ENCODE results near the gene ASB10. TPM values are rescaled to one million over a fixed set of nuclear protein-coding genes. Genes with fewer than 3 reads are reported as not detected.
A peak's percentile ranks its signal among the peaks of the same experiment; 100 is the strongest.

The ASB10 gene
- total RNA-seq, 6 experiments from 2014 or later, result not detected

DNA sequence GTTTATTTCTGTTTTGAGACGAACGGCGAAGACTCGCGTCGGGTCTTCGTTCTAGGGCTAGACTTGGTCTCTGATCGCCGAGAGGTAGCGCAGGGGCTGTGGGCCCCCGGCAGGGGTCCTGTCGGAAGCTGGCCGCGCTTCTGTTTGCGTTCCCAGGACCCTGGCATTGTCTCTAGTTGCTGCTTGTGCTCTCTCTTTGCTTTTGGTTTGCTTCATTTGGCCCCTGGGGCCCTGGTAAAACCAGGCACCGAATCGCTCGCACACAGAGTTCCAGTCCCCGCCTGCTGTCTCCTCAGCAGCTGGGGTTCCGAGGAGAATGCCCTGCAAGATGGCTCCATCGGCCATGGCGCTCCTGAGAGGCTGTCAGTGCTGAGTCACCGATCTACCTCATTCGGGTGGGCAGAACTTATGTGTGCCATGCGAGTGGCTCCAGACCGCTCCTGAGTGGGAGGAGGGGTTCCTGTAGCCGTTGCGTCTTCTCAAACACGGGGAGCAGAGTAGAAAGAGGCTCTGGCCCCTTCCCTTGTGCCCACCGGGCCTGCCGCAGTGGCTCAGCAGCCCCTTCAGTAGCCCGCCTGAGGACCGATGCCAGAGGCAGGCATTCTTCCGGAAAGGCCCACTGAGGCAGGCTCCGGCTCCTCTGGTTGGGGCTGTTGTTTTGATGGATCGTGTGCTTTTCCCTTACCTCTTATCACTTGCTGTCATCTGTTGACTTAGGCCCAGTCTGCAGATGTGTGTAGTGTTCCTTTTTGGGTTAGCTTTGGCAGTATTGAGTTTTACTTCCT, 46.1 kb upstream of the ASB10 start:
- H3K36me3 ChIP-seq, result peaks cover 0 to 23% (median 0%) of the 10 kb centered on the region in 4 donors
- WGBS (ENCODE audit: insufficient coverage, low coverage, low lambda C conversion rate, missing lambda C conversion rate), result 0% methylated on average over 20 of the region's 36 CpGs
- intact Hi-C loops (cut with DNase I), result no loop called here
- no peaks in the 10 kb centered on the region for H3K27me3 ChIP-seq
- no peaks in the 10 kb centered on the region for H3K9me3 ChIP-seq
- peaks cover 0 to 17% (median 8%) of the 10 kb centered on the region in 4 donors for H3K4me1 ChIP-seq
- peak overlapping the region; percentile 94 to 98 (median 97) for H3K4me3 ChIP-seq
- DNase-seq (no peak), ATAC-seq (peak; percentile 16 to 47 (median 39))
- H3K27ac ChIP-seq, result peak overlapping the region; percentile 51 to 80 (median 61)
- TF ChIP-seq, protein P1, sequence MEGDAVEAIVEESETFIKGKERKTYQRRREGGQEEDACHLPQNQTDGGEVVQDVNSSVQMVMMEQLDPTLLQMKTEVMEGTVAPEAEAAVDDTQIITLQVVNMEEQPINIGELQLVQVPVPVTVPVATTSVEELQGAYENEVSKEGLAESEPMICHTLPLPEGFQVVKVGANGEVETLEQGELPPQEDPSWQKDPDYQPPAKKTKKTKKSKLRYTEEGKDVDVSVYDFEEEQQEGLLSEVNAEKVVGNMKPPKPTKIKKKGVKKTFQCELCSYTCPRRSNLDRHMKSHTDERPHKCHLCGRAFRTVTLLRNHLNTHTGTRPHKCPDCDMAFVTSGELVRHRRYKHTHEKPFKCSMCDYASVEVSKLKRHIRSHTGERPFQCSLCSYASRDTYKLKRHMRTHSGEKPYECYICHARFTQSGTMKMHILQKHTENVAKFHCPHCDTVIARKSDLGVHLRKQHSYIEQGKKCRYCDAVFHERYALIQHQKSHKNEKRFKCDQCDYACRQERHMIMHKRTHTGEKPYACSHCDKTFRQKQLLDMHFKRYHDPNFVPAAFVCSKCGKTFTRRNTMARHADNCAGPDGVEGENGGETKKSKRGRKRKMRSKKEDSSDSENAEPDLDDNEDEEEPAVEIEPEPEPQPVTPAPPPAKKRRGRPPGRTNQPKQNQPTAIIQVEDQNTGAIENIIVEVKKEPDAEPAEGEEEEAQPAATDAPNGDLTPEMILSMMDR (IDR thresholded peaks at IDR 0.05), result no peak
- no peak for TF ChIP-seq POLR2A (IDR thresholded peaks at IDR 0.05)

DNA sequence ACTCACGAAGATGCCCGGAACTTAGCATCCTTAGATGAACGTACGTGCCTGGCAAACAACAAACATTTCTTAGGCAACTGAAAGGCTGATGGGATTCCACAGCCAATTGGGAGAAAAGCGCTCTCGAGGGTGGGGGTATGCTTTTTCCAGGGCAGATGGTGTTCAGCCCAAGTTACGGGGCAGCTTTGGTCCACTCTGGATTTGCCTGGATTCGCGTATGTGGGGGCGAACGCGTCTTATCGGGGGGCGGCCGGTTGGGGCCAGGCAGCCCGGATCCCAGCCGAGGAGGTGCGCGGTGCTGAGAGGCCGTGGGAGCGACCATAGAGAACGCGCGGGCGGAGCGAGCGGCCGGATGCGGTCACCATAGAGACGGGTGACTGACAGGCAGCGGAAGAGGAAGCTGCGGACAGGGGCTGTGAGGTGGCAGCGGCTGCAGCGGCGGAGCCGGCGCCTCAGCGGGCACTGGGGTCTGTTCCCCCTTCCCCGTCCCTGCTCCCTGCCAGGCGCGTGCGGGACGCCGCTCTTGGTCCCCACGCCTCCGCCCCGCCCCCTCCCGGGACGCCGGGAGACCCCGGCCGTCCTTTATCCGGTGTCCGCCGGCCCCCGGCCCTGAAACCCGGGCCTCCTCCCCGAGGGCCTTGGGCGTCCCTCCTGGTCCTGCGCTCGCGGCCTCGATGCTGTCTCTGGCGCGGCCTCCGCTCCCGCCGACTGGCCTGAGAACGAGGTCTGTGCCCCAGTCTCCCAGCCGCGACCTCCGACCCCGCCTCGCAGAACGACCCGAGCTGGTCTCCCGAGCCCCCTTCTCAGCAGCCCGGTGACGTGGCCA, 45.3 kb upstream of the ASB10 start, which contains the start of gene CHPF2:
Gene CHPF2 (plus strand): TSS at position 393 of the 826 bp plus-strand sequence. CDS start 1,529 bp downstream, outside the sequence.
- H3K4me3 ChIP-seq, result peak within 1 kb of the TSS; percentile 94 to 98 (median 97)

DNA sequence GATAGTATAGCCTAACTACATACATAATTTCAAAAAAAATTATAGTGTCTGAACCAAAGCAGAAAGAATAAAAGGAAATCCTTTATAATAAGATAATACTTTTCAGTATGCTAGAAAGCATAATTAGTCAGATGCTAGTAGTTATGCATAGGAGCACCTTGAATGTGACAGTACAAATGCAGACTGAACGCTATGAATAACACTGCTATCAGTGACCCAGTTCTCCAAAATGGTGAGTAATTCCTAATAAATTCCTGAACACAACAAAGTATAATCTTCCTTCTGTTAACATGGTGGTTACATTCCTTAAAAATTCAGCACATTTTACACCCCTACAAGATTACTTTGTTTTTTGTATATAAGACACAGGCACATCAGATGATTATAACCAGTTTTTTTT, 44.0 kb upstream of the ASB10 start:
- H3K4me1 ChIP-seq, result peaks cover 0 to 25% (median 10%) of the 10 kb centered on the region in 4 donors
- DNase-seq (no peak), ATAC-seq (no peak)
- WGBS (ENCODE audit: insufficient coverage, low coverage, low lambda C conversion rate, missing lambda C conversion rate), result 89% methylated on average over 1 of the region's 1 CpG
- intact Hi-C loops (cut with DNase I), result no loop called here
- H3K9me3 ChIP-seq, result no peaks in the 10 kb centered on the region
- H3K4me3 ChIP-seq, result no peak overlapping the region
- TF ChIP-seq, protein P1 (IDR thresholded peaks at IDR 0.05), result no peak
- TF ChIP-seq POLR2A (IDR thresholded peaks at IDR 0.05), result no peak
- H3K27ac ChIP-seq, result no peak overlapping the region
- peaks cover 0 to 6% (median 0%) of the 10 kb centered on the region in 4 donors for H3K36me3 ChIP-seq
- no peaks in the 10 kb centered on the region for H3K27me3 ChIP-seq

More for the DNA sequence above, 45.3 kb upstream of the ASB10 start, which contains the start of gene CHPF2:
- intact Hi-C loops (cut with DNase I), result no loop called here
- ATAC-seq (peak; percentile 94 to 98 (median 96)), DNase-seq (peak; percentile 95 to 96 (median 95))
- Histone ChIP-seq H3K4me1 (peaks cover 0 to 21% (median 8%) of the 10 kb centered on the region in 4 donors), H3K9me3 (no peaks in the 10 kb centered on the region), H3K27ac (peak within 1 kb of the TSS; percentile 51 to 80 (median 61)), H3K36me3 (peaks cover 0 to 17% (median 0%) of the 10 kb centered on the region in 4 donors), H3K27me3 (no peaks in the 10 kb centered on the region)
- TF ChIP-seq, protein P1 (IDR thresholded peaks at IDR 0.05), result no peak
- TF ChIP-seq POLR2A (IDR thresholded peaks at IDR 0.05), result peak; percentile 76
- WGBS (ENCODE audit: insufficient coverage, low coverage, low lambda C conversion rate, missing lambda C conversion rate), result 1% methylated on average over 12 of the region's 79 CpGs

DNA sequence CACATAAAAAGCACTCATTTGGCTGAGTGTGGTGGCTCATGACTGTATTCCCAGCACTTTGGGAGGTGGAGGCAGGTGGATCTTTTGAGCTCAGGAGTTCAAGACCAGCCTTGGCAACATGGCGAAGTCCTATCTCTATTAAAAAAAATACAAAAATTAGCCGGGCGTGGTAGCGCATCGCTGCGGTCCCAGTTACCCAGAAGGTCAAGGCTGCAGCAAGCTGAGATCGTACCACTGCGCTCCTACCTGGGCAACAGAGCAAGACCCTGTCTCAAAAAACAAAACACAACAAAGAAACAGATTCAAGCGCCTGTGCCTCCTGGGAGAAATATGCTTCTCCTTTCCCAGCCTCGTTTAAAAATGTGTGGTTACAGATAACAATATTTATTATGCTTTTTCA, 42.2 kb upstream of the ASB10 start:
- Histone ChIP-seq H3K4me1 (peaks cover 0 to 30% (median 13%) of the 10 kb centered on the region in 4 donors), H3K27me3 (no peaks in the 10 kb centered on the region), H3K36me3 (peaks cover 0 to 8% (median 2%) of the 10 kb centered on the region in 4 donors), H3K9me3 (no peaks in the 10 kb centered on the region), H3K4me3 (no peak overlapping the region), H3K27ac (no peak overlapping the region)
- ATAC-seq (no peak), DNase-seq (no peak)
- WGBS (ENCODE audit: insufficient coverage, low coverage, low lambda C conversion rate, missing lambda C conversion rate), result 66% methylated on average over 3 of the region's 10 CpGs
- intact Hi-C loops (cut with DNase I), result no loop called here
- no peak for TF ChIP-seq POLR2A (IDR thresholded peaks at IDR 0.05)
- TF ChIP-seq, protein P1 (IDR thresholded peaks at IDR 0.05), result no peak
